GM23338 (cell line): ENCODE results near the gene PHC3. TPM values are rescaled to one million over a fixed set of nuclear protein-coding genes. Genes with fewer than 3 reads are reported as not detected.

Source experiments
- CREB1 ChIP-seq: fragments of 250-450 bp; sonication (Bioruptor Pico); IDR thresholded peaks from 2 replicates; pipeline ENCODE4 v1.5.0; 2020; ENCODE audit warnings: low read depth, mild to moderate bottlenecking, moderate library complexity
- EZH2 ChIP-seq: fragments of 200-600 bp; sonication (generic); IDR thresholded peaks from one replicate; pipeline ENCODE4 v1.8.0; 2017; ENCODE audit warnings: antibody characterized with exemption, mild to moderate bottlenecking, low read depth; ENCODE audit not compliant: unreplicated experiment
- EZH2phosphoT487 ChIP-seq: fragments of 200-600 bp; sonication (generic); IDR thresholded peaks from one replicate; pipeline ENCODE4 v1.8.1; 2018; ENCODE audit warnings: antibody characterized with exemption; ENCODE audit not compliant: unreplicated experiment
- JUNB ChIP-seq: IDR thresholded peaks from one replicate; pipeline ENCODE4 v1.6.1; 2016; ENCODE audit warnings: antibody characterized with exemption; ENCODE audit not compliant: unreplicated experiment
- POLR2AphosphoS5 ChIP-seq: IDR thresholded peaks from 2 replicates; pipeline ENCODE4 v1.6.1; 2016; ENCODE audit warnings: antibody characterized with exemption, low read depth
- REST ChIP-seq: IDR thresholded peaks from one replicate; pipeline ENCODE4 v1.6.1; 2018; ENCODE audit warnings: antibody characterized with exemption; ENCODE audit not compliant: unreplicated experiment
- ZNF331 ChIP-seq: fragments of 250-450 bp; sonication (Bioruptor Pico); IDR thresholded peaks from 2 replicates; pipeline ENCODE4 v1.5.0; 2020; ENCODE audit warnings: low read depth, mild to moderate bottlenecking, moderate library complexity
- ZNF462 ChIP-seq: fragments of 250-450 bp; sonication (Bioruptor Pico); IDR thresholded peaks from 2 replicates; pipeline ENCODE4 v1.5.0; 2020; ENCODE audit warnings: mild to moderate bottlenecking, moderate library complexity
- polyA plus RNA-seq: library from polyadenylated mRNA; unstranded; fragments of >200 nt; fragmentation: Nextera tagmentation; extraction: Ambion mirVana; gene quantifications from 2 replicates; pipeline ENCODE4 v1.2.1, GENCODE V29; 2016
- total RNA-seq: library from RNA; depleted of rRNA; stranded (reverse); fragments of >200 nt; shearing (Covaris generic); gene quantifications from 2 replicates; pipeline ENCODE4 v1.2.3, GENCODE V29; 2014

The PHC3 gene
- total and polyA plus RNA-seq, 2 experiments from 2014 or later: 23.9 to 83.5 TPM

GRCh38 chr3:170085396-170085795 is 96.1 kb downstream of the PHC3 start (continued):
- no peak for TF ChIP-seq ZNF462 (CRISPR knock-in tag)
- TF ChIP-seq JUNB: no peak
- TF ChIP-seq ZNF331 (CRISPR knock-in tag): no peak
- no peak for TF ChIP-seq CREB1 (CRISPR knock-in tag)
- no peak for TF ChIP-seq EZH2
- TF ChIP-seq REST: no peak
- no peak for TF ChIP-seq EZH2phosphoT487
- no peak for TF ChIP-seq POLR2AphosphoS5
